NCI-H510A treated with DMSO at 0.1 percent for 48 hours (cell line): Measurements from ENCODE around the gene ELL.

ENCODE experiments used
- DNase-seq: peaks from one replicate; lab custom pipeline; 2025; lab: John Stamatoyannopoulos, UW

The ELL gene

GRCh38 chr19:18469069-18469846, 52.6 kb downstream of the ELL start:
- peak; percentile 52 for DNase-seq

DNA sequence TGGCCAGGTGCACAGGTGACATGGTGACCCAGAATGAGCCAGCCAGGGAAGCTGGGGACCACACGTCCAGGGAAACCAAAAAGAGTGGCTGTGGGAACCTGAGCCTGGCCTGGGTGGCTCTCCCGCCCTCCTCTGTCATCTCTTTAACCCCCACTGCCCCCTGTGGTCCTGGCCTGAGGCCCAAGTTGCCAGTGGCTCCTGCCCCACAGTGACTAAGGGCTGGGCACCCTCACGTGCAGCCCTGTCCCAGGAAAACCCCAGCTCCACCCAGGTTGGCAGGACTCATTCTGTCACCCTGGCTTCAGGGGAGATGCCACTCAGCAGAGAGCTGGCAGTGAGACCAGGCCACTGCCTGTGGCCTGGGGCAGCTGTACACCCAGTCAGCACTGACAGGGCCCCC, 53.4 kb downstream of the ELL start:
- DNase-seq, result no peak

DNA sequence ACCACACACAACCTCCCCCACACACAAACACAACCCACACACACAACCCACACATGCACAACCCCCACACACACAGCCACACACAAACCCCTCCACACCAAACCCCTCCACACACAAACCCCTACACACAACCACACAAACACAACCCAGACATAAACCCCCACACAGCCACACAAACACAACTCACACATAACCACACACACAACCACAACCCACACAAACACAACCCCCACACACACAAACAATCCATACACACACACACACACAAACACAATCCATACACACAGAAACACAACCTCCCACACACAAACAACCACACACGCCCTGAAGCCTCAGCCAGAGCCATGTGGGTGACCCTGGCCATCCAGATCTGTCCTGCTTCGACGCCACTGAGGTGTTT, 53.9 kb downstream of the ELL start:
- DNase-seq, result no peak

GRCh38 chr19:18466354-18466753, 55.5 kb downstream of the ELL start:
- DNase-seq, result no peak

GRCh38 chr19:18465964-18466339, 55.9 kb downstream of the ELL start:
- no peak for DNase-seq

GRCh38 chr19:18465214-18465963, 56.5 kb downstream of the ELL start:
- DNase-seq, result no peak

GRCh38 chr19:18464646-18465045, 57.2 kb downstream of the ELL start:
- peak; percentile 86 for DNase-seq

GRCh38 chr19:18461471-18461870, 60.4 kb downstream of the ELL start:
- no peak for DNase-seq

GRCh38 chr19:18460900-18461299, 61.0 kb downstream of the ELL start:
- no peak for DNase-seq

DNA sequence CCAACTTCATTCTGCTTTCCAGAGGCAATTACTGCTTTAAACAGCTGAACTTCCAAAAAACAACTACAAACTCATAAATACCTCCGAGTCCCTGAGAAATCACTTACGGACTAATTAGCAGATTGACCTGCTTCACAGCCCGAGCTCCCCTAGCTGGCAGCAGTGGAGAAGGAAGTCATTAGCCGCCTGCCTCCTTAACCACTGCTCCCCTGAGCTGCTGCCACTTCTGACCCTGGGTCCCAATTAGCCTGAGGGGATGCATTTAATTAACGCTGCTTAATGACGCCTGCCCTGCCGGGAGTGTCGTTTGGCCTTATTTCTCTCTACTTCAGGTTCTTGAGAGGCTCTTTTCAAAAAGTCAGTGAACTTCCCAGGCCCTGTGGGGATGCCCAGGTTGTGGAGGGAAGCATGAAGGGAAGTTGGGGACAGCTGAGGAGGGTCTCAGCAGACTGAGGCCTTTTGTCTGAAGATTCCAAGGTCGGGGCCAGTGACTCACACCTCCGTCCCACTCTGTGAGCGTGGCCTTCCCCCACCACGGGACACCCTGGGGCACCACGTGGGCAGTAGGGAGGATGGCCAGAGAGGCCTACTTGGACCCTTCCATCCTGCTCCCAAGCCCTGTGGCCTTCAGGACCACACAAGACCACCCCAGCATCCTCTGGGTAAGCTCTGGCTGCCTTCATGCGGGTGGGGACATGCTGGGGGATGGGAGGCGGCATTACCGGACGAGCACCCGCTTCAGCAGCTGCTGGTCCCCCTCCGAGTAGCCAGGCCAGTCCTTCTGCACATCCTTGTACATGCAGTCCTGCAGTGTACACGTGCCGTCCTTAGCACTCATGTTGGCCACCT, 64.2 kb downstream of the ELL start:
- DNase-seq, result no peak

GRCh38 chr19:18456974-18457373, 64.9 kb downstream of the ELL start:
- no peak for DNase-seq

DNA sequence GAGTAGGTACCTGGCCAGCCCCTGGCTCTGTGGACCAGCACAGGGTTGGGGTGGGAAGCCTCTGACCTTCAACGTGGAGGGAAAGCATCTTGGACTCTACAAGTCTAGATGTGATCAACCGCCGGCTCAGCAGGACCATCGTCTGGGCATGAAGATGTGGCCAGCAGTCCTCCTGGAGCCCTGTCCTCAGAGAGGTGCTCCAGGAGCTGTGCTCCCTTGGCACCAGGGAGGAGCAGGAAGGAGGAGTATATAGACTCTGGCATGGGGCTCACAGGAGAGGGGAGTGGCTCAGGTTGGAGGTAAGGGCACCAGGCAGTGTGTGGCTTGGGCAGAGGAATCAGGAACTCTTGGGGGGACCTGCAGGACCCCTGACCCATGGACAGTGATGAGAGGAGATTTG, 65.6 kb downstream of the ELL start:
- DNase-seq, result no peak

GRCh38 chr19:18453269-18454024, 68.4 kb downstream of the ELL start:
- no peak for DNase-seq

- no peak for DNase-seq
Observed at GRCh38 chr19:18452386-18452785, 69.5 kb downstream of the ELL start.

GRCh38 chr19:18450931-18451836, 70.7 kb downstream of the ELL start:
- peak; percentile 53 for DNase-seq

DNA sequence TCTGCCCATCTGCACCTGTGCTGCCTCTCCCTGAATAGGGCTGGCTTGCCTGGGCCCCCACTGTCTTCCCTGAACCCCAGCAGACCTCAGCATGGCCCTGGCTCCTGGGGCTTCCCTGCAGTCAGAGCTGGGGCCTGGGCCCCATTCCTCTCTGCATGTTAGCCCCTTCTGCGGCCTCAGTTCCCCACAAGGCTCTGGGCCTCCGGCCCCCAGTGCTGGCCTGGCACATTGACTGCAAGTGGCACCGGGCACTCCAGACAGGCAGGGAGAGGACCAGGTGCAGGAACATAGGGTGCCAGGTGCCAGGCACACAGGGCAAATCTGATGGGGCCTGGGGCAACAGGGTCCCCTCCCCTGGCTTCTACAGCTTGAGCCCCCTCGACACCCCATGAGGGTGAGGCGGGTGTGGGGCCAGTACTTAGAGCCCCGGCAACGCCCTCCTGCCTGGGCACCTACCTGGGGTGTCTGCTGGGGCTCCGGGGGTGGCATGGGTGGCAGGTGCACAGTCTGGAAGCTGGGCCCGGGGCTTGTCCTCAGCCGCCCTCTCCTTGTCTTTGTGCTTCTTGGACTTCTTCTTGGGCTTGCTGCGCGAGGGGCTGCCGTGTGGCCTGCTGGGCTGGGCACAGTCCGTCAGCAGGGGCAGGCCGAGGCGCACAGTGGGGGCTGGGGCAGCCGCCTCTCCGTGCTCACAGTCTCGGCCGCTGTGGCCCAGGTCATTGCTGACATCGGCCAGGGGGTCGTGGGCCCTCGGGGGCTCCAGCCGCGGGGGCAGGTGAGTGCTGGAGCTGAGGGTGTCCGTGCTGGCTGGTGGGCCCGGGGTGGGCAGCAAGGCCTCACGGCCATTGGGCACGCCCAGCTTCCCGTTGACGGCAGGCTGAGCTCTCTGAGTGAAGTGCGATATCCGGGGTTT, 71.6 kb downstream of the ELL start:
- DNase-seq, result no peak

DNA sequence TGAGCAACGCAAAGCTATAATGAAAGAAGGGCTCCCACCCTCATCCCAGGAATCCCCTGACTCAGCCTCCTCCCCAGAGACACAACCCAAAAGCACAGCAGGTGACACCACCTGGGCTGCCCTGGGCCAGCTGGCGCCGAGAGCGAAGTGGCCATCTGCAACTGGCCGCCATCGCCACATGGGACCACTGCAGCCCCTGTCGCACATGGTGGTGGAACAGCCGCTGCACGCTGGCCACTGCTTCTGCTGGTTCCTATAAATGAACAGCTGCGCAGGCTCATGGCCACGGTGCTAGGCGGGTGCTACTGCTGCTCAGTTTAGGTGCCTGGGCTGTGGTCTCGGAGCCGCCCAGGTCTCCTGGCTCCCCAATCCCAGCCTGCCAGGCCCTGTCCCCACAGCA, 72.3 kb downstream of the ELL start:
- no peak for DNase-seq

DNA sequence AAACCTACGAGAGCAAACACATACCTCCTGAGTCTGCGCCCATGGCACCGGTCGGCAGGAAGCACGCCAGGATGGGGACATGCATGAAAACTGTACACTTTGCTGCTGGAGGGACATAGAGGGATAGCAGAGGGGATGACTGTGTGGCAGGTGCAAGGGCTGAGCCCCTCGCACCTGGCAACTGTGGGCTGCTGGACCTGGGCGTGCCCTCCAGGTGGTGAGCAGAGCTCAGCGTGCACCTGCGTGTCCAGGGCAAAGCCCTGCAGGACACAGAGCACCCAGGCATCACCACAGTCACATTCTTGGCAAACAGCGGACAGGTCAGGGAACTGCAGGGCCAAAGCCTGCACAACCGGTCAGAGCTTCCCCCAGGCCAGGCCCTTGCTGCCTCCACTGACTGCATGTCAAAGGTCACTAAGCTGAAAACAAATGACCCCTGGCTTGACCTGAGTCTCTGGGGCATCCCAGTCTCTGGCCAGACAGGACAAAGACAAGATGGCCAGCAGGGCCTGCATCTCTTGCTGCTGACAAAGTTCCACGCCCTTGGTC, 75.0 kb downstream of the ELL start:
- no peak for DNase-seq

DNA sequence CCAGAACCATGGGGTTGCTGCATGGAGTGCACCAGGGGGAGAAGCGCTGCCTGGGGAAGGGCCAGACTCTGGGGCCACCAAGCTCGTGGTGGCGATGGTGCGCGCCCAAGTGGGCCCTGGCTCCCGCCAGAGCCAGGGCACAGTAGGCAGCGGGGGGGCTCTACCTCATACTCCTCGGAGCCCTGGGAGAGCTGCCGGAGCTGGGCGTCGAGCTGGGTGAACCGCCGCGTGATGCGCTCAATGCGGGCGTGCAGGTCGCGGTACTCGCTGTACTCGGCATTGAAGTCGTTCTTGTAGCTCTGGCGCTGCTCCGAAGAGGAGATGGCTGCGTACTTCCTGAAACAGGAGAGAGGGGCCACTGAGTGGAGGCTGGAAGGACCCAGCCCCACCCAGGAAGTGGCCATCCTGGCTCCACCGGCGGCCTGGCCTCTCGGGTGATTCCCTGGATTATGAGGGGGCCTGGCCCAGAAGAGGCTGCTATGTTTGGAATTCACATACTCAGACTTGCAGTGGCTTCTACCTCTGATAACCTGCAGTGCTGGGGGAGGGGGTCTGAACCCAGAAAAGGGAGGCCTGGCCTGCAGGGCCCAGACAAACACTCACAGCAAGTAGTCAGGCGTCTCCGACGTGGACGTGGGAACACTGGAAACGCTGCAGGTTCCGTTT, 75.6 kb downstream of the ELL start:
- DNase-seq, result no peak
